HUES48 (cell line): ENCODE data around the gene AVEN.

Experiments used
- H3K27ac ChIP-seq: one replicate; pipeline ENCODE4 v1.7.0; 2013; ENCODE audit warnings: low read depth, low read length, inconsistent platforms
- H3K27me3 ChIP-seq: 2 replicates; pipeline ENCODE4 v1.6.1; 2013; ENCODE audit warnings: mild to moderate bottlenecking, low read length; ENCODE audit not compliant: control insufficient read depth, insufficient read depth
- H3K36me3 ChIP-seq: 2 replicates; pipeline ENCODE4 v1.6.1; 2013; ENCODE audit warnings: low read length; ENCODE audit not compliant: control insufficient read depth, insufficient read depth
- H3K4me1 ChIP-seq: 2 replicates; pipeline ENCODE4 v1.6.1; 2013; ENCODE audit warnings: mild to moderate bottlenecking, low read length; ENCODE audit not compliant: control insufficient read depth, insufficient read depth
- H3K4me3 ChIP-seq: 2 replicates; pipeline ENCODE4 v1.5.1; 2013; ENCODE audit warnings: mild to moderate bottlenecking, low read depth, low read length
- H3K9ac ChIP-seq: 2 replicates; pipeline ENCODE4 v1.6.1; 2013; ENCODE audit warnings: mild to moderate bottlenecking, low read depth, low read length, moderate library complexity
- H3K9me3 ChIP-seq: 2 replicates; pipeline ENCODE4 v1.6.1; 2013; ENCODE audit warnings: low read length; ENCODE audit not compliant: control insufficient read depth, insufficient read depth

AVEN gene

GRCh38 chr15:33985751-33986150 lies 53.3 kb downstream of the AVEN start:
- Histone ChIP-seq H3K27me3 (no peaks in the 10 kb centered on the region), H3K36me3 (no peaks in the 10 kb centered on the region), H3K9ac (no peak overlapping the region), H3K9me3 (no peaks in the 10 kb centered on the region), H3K4me1 (peaks cover 5% of the 10 kb centered on the region; the same call in 1 of the 2 replicates), H3K27ac (no peak overlapping the region), H3K4me3 (no peak overlapping the region)

DNA sequence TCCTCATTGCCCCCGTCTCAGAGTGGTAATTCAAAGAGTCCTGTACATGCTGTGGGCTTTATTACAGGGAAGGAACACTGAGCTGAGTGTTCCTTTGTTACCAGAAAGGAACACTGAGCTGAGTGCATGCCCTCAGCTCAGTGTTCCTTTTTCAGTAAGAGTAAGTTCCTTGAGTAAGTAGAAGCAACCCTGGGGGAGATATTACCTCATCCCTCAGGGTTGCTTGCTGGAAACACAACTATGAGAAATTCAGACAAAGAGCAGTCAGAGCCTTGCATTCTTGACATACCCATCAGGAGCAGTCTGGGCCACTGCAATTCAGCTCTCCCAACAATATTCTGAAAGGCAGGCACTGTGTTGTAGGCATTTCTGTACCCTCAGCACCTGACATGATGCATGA lies 53.7 kb downstream of the AVEN start:
- no peak overlapping the region for H3K4me3 ChIP-seq
- H3K9ac ChIP-seq: no peak overlapping the region
- H3K9me3 ChIP-seq: no peaks in the 10 kb centered on the region
- no peaks in the 10 kb centered on the region for H3K36me3 ChIP-seq
- H3K27ac ChIP-seq: peak overlapping the region; percentile 50
- peaks cover 5% of the 10 kb centered on the region; the same call in 1 of the 2 replicates for H3K4me1 ChIP-seq
- no peaks in the 10 kb centered on the region for H3K27me3 ChIP-seq

GRCh38 chr15:33982516-33982915 lies 56.5 kb downstream of the AVEN start:
- Histone ChIP-seq H3K4me3 (no peak overlapping the region), H3K27me3 (no peaks in the 10 kb centered on the region), H3K9me3 (no peaks in the 10 kb centered on the region), H3K36me3 (no peaks in the 10 kb centered on the region), H3K4me1 (peaks cover 5% of the 10 kb centered on the region; the same call in 1 of the 2 replicates), H3K27ac (no peak overlapping the region), H3K9ac (no peak overlapping the region)

GRCh38 chr15:33980159-33980558 lies 58.8 kb downstream of the AVEN start:
- Histone ChIP-seq H3K27me3 (no peaks in the 10 kb centered on the region), H3K4me3 (no peak overlapping the region), H3K9ac (no peak overlapping the region), H3K36me3 (no peaks in the 10 kb centered on the region), H3K9me3 (no peaks in the 10 kb centered on the region), H3K27ac (no peak overlapping the region), H3K4me1 (peaks cover 5% of the 10 kb centered on the region; the same call in 1 of the 2 replicates)

- H3K27me3 ChIP-seq: no peaks in the 10 kb centered on the region
- no peaks in the 10 kb centered on the region for H3K9me3 ChIP-seq
- H3K4me1 ChIP-seq: peaks cover 9% of the 10 kb centered on the region; the same call in 1 of the 2 replicates
- no peaks in the 10 kb centered on the region for H3K36me3 ChIP-seq
- no peak overlapping the region for H3K4me3 ChIP-seq
- H3K27ac ChIP-seq: no peak overlapping the region
- H3K9ac ChIP-seq: no peak overlapping the region
Observed at GRCh38 chr15:33975022-33975565, 63.9 kb downstream of the AVEN start.

DNA sequence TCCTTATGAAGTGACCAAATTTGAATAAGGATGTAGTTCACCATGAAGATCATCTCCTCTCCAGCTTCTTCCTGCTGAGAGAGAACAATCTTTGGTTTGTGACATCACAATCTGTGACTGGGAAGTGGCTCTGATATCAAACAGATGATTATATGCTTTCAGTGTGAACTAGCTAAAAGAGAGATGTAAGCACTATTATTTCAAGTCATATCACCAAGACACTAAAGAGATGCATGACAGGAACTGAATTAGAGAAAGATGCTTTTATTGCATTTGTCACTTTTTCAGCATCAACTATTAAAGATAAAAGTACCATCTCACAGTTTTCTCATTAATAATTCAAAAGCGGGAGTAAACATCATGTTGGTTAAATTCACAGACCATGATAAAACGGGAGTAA lies 67.2 kb downstream of the AVEN start:
- H3K4me1 ChIP-seq: peaks cover 16% of the 10 kb centered on the region
- no peaks in the 10 kb centered on the region for H3K27me3 ChIP-seq
- no peak overlapping the region for H3K9ac ChIP-seq
- H3K36me3 ChIP-seq: no peaks in the 10 kb centered on the region
- no peak overlapping the region for H3K4me3 ChIP-seq
- H3K27ac ChIP-seq: no peak overlapping the region
- H3K9me3 ChIP-seq: no peaks in the 10 kb centered on the region

DNA sequence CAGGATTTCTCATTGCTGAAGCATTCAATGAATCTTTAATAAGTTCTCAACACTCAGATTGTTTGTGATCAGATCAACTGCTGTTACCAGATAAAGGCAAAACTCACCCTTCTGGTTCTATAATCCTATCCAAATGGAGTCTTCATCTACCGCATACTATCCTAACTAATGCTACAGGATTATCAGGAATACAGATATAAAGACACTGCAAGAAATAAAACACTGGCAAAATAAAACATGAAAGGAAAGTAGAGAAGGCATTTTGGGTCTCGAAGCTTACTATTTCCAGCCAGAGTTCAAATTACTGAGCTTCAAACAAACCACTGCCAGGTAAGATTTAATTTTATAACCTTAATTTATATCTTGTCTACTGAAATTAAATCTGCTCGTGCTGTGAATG lies 70.2 kb downstream of the AVEN start:
- no peaks in the 10 kb centered on the region for H3K9me3 ChIP-seq
- no peak overlapping the region for H3K27ac ChIP-seq
- H3K27me3 ChIP-seq: no peaks in the 10 kb centered on the region
- H3K4me3 ChIP-seq: no peak overlapping the region
- no peak overlapping the region for H3K9ac ChIP-seq
- no peaks in the 10 kb centered on the region for H3K36me3 ChIP-seq
- peaks cover 16% of the 10 kb centered on the region for H3K4me1 ChIP-seq

DNA sequence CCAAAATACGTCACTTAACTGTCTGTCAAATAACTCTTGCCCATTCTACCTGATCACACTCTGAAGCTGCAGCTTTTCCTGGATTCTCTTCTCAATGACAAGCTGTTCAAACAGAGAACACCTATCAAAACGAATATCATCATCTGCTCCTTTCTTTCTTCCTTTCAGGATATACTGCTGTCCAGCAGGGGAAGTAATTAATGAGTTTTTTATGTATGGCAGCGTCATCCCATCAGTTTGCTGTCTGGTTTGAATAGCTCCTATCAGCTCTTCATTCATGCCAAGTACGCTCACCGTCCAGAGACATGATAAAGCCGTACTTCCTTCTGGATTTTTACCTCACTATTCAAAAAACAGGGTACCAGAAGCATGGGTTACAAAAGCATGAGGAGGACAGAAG lies 70.8 kb downstream of the AVEN start, which contains the start of gene CHRM5:
Gene CHRM5, plus strand, starts transcription at position 274 of the 400 bp plus-strand sequence. CDS start 94,221 bp downstream, outside the sequence.
- H3K4me3 ChIP-seq: no peak within 1 kb of the TSS
- H3K9ac ChIP-seq: no peak within 1 kb of the TSS
- no peaks in the 10 kb centered on the region for H3K36me3 ChIP-seq
- H3K4me1 ChIP-seq: peaks cover 16% of the 10 kb centered on the region
- H3K27ac ChIP-seq: no peak within 1 kb of the TSS
- no peaks in the 10 kb centered on the region for H3K27me3 ChIP-seq
- H3K9me3 ChIP-seq: no peaks in the 10 kb centered on the region

DNA sequence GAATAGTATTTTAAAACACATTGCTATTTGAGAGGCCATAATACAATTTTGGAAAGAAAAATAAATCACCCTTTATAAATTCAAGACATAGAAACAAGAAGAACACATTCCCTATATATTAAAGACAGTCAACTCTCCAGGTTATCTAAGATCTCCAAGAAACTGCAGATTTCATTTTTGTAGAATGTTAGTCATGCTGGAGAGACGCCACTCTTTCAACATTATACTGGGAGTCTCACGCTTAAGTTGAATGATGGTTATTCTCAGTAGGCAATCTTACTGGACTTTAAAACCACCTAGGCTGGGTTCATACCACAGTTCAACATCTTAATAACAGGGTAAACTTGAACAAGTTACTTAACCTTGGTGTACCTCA lies 74.4 kb downstream of the AVEN start:
- Histone ChIP-seq H3K36me3 (no peaks in the 10 kb centered on the region), H3K9ac (no peak overlapping the region), H3K9me3 (no peaks in the 10 kb centered on the region), H3K4me1 (0 out of 2 replicates have a peak, but pooled peaks cover 2% of the 10 kb centered on the region), H3K4me3 (no peak overlapping the region), H3K27ac (no peak overlapping the region), H3K27me3 (no peaks in the 10 kb centered on the region)

DNA sequence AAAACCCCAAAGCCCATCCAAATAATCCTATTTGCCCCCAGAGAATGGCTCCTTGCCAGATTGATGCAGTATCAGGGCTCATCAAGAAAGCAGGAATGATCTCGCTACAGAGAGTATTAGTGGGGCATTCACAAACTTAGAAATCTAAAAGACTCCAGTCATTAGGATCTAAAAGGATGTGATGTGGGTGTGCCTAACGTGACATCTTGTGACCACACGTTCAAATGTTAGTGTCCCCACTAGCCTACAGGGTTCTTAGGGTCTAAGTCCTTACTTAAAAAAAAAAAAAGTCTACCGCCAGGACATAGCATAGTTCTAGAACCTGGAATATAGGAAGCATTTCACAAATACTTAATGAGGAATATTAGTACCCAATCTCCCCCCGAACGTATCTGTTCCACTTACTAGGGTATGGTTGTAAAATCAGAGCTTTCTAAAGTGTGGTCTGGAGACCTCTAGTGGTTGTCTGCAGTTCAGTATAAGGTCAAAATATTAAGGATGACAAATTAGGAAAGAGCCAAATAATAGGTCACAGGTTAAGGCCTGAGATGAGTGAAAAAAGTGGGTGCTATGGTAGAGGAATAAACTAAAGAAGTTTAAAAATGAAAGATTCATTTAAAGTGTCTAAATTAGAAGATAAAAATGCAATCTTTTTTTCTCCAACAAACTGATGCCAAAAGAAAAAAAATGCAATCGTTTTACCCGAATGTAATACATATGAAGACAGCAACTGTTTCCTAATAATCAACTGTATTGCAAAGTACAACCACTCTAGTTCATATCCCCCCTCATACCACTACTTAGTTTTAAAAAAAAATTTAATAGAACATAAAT lies 75.0 kb downstream of the AVEN start:
- Histone ChIP-seq H3K27me3 (no peaks in the 10 kb centered on the region), H3K27ac (no peak overlapping the region), H3K4me3 (no peak overlapping the region), H3K4me1 (0 out of 2 replicates have a peak, but pooled peaks cover 1% of the 10 kb centered on the region), H3K9me3 (no peaks in the 10 kb centered on the region), H3K36me3 (no peaks in the 10 kb centered on the region), H3K9ac (no peak overlapping the region)

GRCh38 chr15:33960549-33960935 lies 78.5 kb downstream of the AVEN start:
- H3K4me1 ChIP-seq: no peaks in the 10 kb centered on the region

More at GRCh38 chr15:33960549-33960935, 78.5 kb downstream of the AVEN start:
- Histone ChIP-seq H3K9ac (no peak overlapping the region), H3K27ac (no peak overlapping the region), H3K9me3 (no peaks in the 10 kb centered on the region), H3K4me3 (no peak overlapping the region), H3K27me3 (no peaks in the 10 kb centered on the region), H3K36me3 (no peaks in the 10 kb centered on the region)
